Mucosa of gallbladder (tissue), 1 donor: ENCODE results near the gene COBLL1. TPM values are rescaled to one million over a fixed set of nuclear protein-coding genes. Genes with fewer than 3 reads are reported as not detected.

Source experiments
- DNase-seq: peaks from one replicate; pipeline ENCODE4 v3.0.0-alpha.2; 2020; ENCODE audit warnings: low spot score
- total RNA-seq: library from RNA; stranded (reverse); gene quantifications from one replicate; pipeline ENCODE4 v1.2.1, GENCODE V29; 2021
- donor health status: DM: no; HTN: no; CAD: no.

The COBLL1 gene
- total RNA-seq, 1 donor from 2014 or later, result 52.9 TPM

- no peak for DNase-seq
These were observed 163.9 kb downstream of the COBLL1 start for GRCh38 chr2:164677733-164678132.

GRCh38 chr2:164677271-164677670 is 164.4 kb downstream of the COBLL1 start:
- DNase-seq, result no peak

GRCh38 chr2:164675687-164676086 is 165.9 kb downstream of the COBLL1 start:
- no peak for DNase-seq

GRCh38 chr2:164675027-164675426 is 166.6 kb downstream of the COBLL1 start:
- DNase-seq, result no peak

GRCh38 chr2:164671664-164672396 is 169.8 kb downstream of the COBLL1 start:
- DNase-seq, result no peak

- DNase-seq, result no peak
These were observed 172.3 kb downstream of the COBLL1 start for GRCh38 chr2:164669291-164669690.

GRCh38 chr2:164667566-164667965 is 174.1 kb downstream of the COBLL1 start:
- no peak for DNase-seq

- DNase-seq, result no peak
These were observed 177.6 kb downstream of the COBLL1 start for GRCh38 chr2:164664070-164664469.

GRCh38 chr2:164662868-164663631 is 178.6 kb downstream of the COBLL1 start:
- DNase-seq, result no peak

- DNase-seq, result no peak
These were observed 179.6 kb downstream of the COBLL1 start for GRCh38 chr2:164662066-164662465.

- no peak for DNase-seq
These were observed 180.3 kb downstream of the COBLL1 start for GRCh38 chr2:164661349-164661748.

- no peak for DNase-seq
These were observed 184.5 kb downstream of the COBLL1 start for GRCh38 chr2:164657129-164657528.

GRCh38 chr2:164655750-164656149 is 185.9 kb downstream of the COBLL1 start:
- DNase-seq, result no peak

GRCh38 chr2:164655336-164655735 is 186.3 kb downstream of the COBLL1 start:
- no peak for DNase-seq

- no peak for DNase-seq
These were observed 190.3 kb downstream of the COBLL1 start for GRCh38 chr2:164651361-164651760.

- DNase-seq, result no peak
These were observed 197.5 kb downstream of the COBLL1 start for GRCh38 chr2:164644036-164644700.

- no peak for DNase-seq
These were observed 198.6 kb downstream of the COBLL1 start for GRCh38 chr2:164642946-164643555.

GRCh38 chr2:164642268-164642667 is 199.4 kb downstream of the COBLL1 start:
- no peak for DNase-seq
